K562 (cell line): ENCODE results near the gene RFNG. TPM values are rescaled to one million over a fixed set of nuclear protein-coding genes. Genes with fewer than 3 reads are reported as not detected.

Experiments
- ATAC-seq: fragments of 200-7000 bp; cut with Tn5 transposase; 3 replicates; pipeline ENCODE4 v1.9.1; 2020; ENCODE audit warnings: moderate library complexity
- BruUV-seq: library from RNA; stranded (reverse); fragments of 400-500 nt; replicated peaks from 2 replicates; lab custom pipeline; 2021; lab: Mats Ljungman, UMichigan
- CTCF ChIA-PET: fragments of 300-600 bp; formaldehyde crosslinking; extraction: SDS; loops from one replicate; lab custom pipeline; 2021; ENCODE audit warnings: low intra/inter-chr PET ratio; lab: Yijun Ruan, JAX
- POLR2A ChIA-PET: fragments of 300-600, 350-650 bp; sonication (Branson Sonifier 250); formaldehyde crosslinking; extraction: SDS; loops from one replicate; lab custom pipeline; 2021; ENCODE audit warnings: antibody characterized with exemption, inconsistent platforms; lab: Yijun Ruan, JAX
- DNase-seq, 4 experiments: peaks; one replicate each; pipeline versions ENCODE4 v3.0.0 to v3.0.0-alpha.2; 2011 to 2018; ENCODE audit warnings: low spot score in 3 of 4, mixed read lengths in 3 of 4; ENCODE audit errors: extremely low read depth in 1 of 4
- FAIRE-seq: peaks from 2 replicates; lab custom pipeline; 2011; peaks lifted over from hg19 to GRCh38; lab: Jason Lieb, UNC
- H2AFZ ChIP-seq: 2 replicates; pipeline ENCODE4 v1.6.0; 2011; ENCODE audit warnings: low read depth, low read length, control low read depth, inconsistent platforms
- H3K27ac ChIP-seq: fragments of 200-600 bp; 3 replicates; pipeline ENCODE4 v1.8.0; 2011; ENCODE audit warnings: low read depth, mild to moderate bottlenecking, control low read depth, inconsistent platforms, low read length, moderate library complexity, mixed read lengths; ENCODE audit errors: extremely low read depth
- H3K27me3 ChIP-seq, 2 experiments: fragments of 300-600 bp in 1 of 2; 2 replicates in 1 of 2; 3 replicates in 1 of 2; pipeline versions ENCODE4 v1.6.0 to v1.8.0; 2011; ENCODE audit warnings: inconsistent platforms in 2 of 2, low read length in 2 of 2, mild to moderate bottlenecking in 1 of 2, mixed read lengths in 1 of 2, moderate library complexity in 1 of 2; ENCODE audit not compliant: control insufficient read depth in 2 of 2, insufficient read depth in 2 of 2
- H3K36me3 ChIP-seq: fragments of 300-600 bp; 3 replicates; pipeline ENCODE4 v1.8.0; 2011; ENCODE audit warnings: mild to moderate bottlenecking, low read length, inconsistent platforms; ENCODE audit not compliant: control insufficient read depth, insufficient read depth
- H3K4me1 ChIP-seq, 2 experiments: fragments of 200-600 bp in 1 of 2; replicated peaks in 1 of 2; 2 replicates in 1 of 2; 3 replicates in 1 of 2; pipeline versions ENCODE4 v1.5.1 to v1.8.0; 2011; ENCODE audit warnings: inconsistent platforms in 2 of 2, low read length in 2 of 2, mild to moderate bottlenecking in 1 of 2, mixed read lengths in 1 of 2, moderate library complexity in 1 of 2; ENCODE audit not compliant: control insufficient read depth in 2 of 2, insufficient read depth in 2 of 2
- H3K4me2 ChIP-seq: 2 replicates; pipeline ENCODE4 v1.6.1; 2011; ENCODE audit warnings: low read length, control low read depth, inconsistent platforms, mixed read lengths; ENCODE audit not compliant: insufficient read depth
- H3K4me3 ChIP-seq: fragments of 200-600 bp; sonication (generic), shearing (Covaris generic); 2 replicates; pipeline ENCODE4 v1.5.1; 2016; ENCODE audit warnings: control low read depth, inconsistent platforms
- H3K79me2 ChIP-seq: fragments of 200-600 bp; 3 replicates; pipeline ENCODE4 v1.8.0; 2011; ENCODE audit warnings: low read length, inconsistent platforms; ENCODE audit not compliant: control insufficient read depth, insufficient read depth
- H3K9ac ChIP-seq, 2 experiments: 2 replicates each; pipeline versions ENCODE4 v1.6.0 to v1.6.1; 2011; ENCODE audit warnings: low read depth in 2 of 2, low read length in 2 of 2, control low read depth in 1 of 2, inconsistent platforms in 1 of 2, mild to moderate bottlenecking in 1 of 2, mixed read lengths in 1 of 2; ENCODE audit not compliant: insufficient read depth in 1 of 2
- H3K9me1 ChIP-seq: one replicate; pipeline ENCODE4 v1.6.0; 2011; ENCODE audit warnings: inconsistent platforms, mild to moderate bottlenecking, low read length, moderate library complexity; ENCODE audit not compliant: control insufficient read depth, insufficient read depth
- H3K9me3 ChIP-seq: replicated peaks from 2 replicates; pipeline ENCODE4 v1.5.1; 2011; ENCODE audit warnings: low read depth, low read length, inconsistent platforms; ENCODE audit not compliant: control insufficient read depth, insufficient read depth
- H4K20me1 ChIP-seq: replicated peaks from 2 replicates; pipeline ENCODE4 v1.6.1; 2011; ENCODE audit warnings: low read length, inconsistent platforms, mixed read lengths; ENCODE audit not compliant: control insufficient read depth, insufficient read depth
- C11orf30 ChIP-seq: fragments of 450-650 bp; IDR thresholded peaks from 2 replicates; pipeline ENCODE4 v1.6.1; 2016; ENCODE audit warnings: low read depth, mild to moderate bottlenecking
- NFE2 ChIP-seq: IDR thresholded peaks from 2 replicates; pipeline ENCODE4 v1.6.1; 2014; ENCODE audit warnings: antibody characterized with exemption, low read depth
- NRF1 ChIP-seq, 2 experiments: fragments of 450-650 bp; IDR thresholded peaks in 1 of 2; conservative IDR thresholded peaks in 1 of 2; 2 replicates each; pipeline ENCODE4 v1.6.1; 2014; ENCODE audit warnings: mild to moderate bottlenecking in 2 of 2
- POLR2G ChIP-seq: fragments of 200-400 bp; formaldehyde crosslinking; IDR thresholded peaks from 2 replicates; pipeline ENCODE4 v1.6.1; 2017; ENCODE audit warnings: low read depth, mild to moderate bottlenecking, antibody characterized with exemption, low read length, moderate library complexity
- ZBTB7A ChIP-seq: IDR thresholded peaks from 2 replicates; pipeline ENCODE4 v1.6.1; 2011; ENCODE audit warnings: low read depth, mild to moderate bottlenecking, low read length, moderate library complexity, borderline replicate concordance; ENCODE audit not compliant: control insufficient read depth
- ZNF766 ChIP-seq: fragments of 200-800 bp; sonication (Bioruptor generic); conservative IDR thresholded peaks from 2 replicates; pipeline ENCODE4 v1.6.1; 2016; ENCODE audit warnings: missing genetic modification characterization, missing compliant biosample characterization
- ZNF785 ChIP-seq: fragments of 250-450 bp; sonication (Bioruptor Pico); IDR thresholded peaks from 2 replicates; pipeline ENCODE4 v1.4.0; 2020; ENCODE audit warnings: mild to moderate bottlenecking
- WGBS: fragments of 100-300 bp; shearing (Covaris generic); methylation state at CpG from one replicate; pipeline ENCODE4 v1.1.6; 2016; ENCODE audit warnings: low coverage, mixed read lengths; ENCODE audit not compliant: insufficient coverage; ENCODE audit errors: missing lambda C conversion rate; 5-methylcytosine and 5-hydroxymethylcytosine counted together
- in situ Hi-C: fragments of 300-500 bp; cut with MboI; formaldehyde crosslinking; loops from 4 replicates; pipeline ENCODE4 v1.15.0; 2018; ENCODE audit warnings: inconsistent platforms, mixed read lengths
- intact Hi-C: fragments of 100-400 bp; cut with micrococcal nuclease; formaldehyde crosslinking; loops from 2 replicates; pipeline ENCODE4 v1.14.2; 2022
- polyA plus RNA-seq, 8 experiments: library from polyadenylated mRNA; depleted of rRNA in 4 of 8; stranded (reverse) in 5 of 8; unstranded in 3 of 8; fragments of >200 nt; fragmentation: Nextera tagmentation in 2 of 8; fragmentation: Illumina TruSeq in 1 of 8; extraction: Ambion mirVana in 2 of 8; extraction: Trizol in 1 of 8; gene quantifications; 2 replicates each; pipeline versions ENCODE4 v1.2.1 to v1.2.3, GENCODE V29; 2011 to 2014; ENCODE audit warnings: inconsistent platforms in 1 of 8, missing spikeins in 1 of 8
- total RNA-seq, 7 experiments: library from RNA; depleted of rRNA in 6 of 7; stranded (reverse); fragments of >200 nt in 6 of 7; fragmentation: Illumina TruSeq in 2 of 7; extraction: Trizol in 2 of 7; gene quantifications; 2 replicates each; pipeline versions ENCODE4 v1.2.1 to v1.2.3, GENCODE V29; 2011 to 2021; ENCODE audit warnings: low replicate concordance in 1 of 7
- TF ChIP-seq, protein P1 (sequence below): fragments of 250-450 bp; sonication (Bioruptor Pico); IDR thresholded peaks from 2 replicates; pipeline ENCODE4 v1.5.1; 2021; ENCODE audit warnings: mild to moderate bottlenecking
- TF ChIP-seq, protein P2 (sequence below): sonication (generic); formaldehyde crosslinking; IDR thresholded peaks from 2 replicates; pipeline ENCODE4 v1.8.0; 2022; ENCODE audit warnings: mild to moderate bottlenecking, missing genetic modification reagents
- TF ChIP-seq, protein P3 (sequence below): fragments of 450-650 bp; formaldehyde crosslinking; IDR thresholded peaks from 2 replicates; pipeline ENCODE4 v1.4.0; 2020; ENCODE audit warnings: mild to moderate bottlenecking, moderate library complexity

The RFNG gene
- total and polyA plus RNA-seq, 9 of the 15 experiments (the other 6 are each of a cell fraction or from before 2014, with no cell fraction given) = 0.32 to 32.8 (median 9.5) TPM

DNA sequence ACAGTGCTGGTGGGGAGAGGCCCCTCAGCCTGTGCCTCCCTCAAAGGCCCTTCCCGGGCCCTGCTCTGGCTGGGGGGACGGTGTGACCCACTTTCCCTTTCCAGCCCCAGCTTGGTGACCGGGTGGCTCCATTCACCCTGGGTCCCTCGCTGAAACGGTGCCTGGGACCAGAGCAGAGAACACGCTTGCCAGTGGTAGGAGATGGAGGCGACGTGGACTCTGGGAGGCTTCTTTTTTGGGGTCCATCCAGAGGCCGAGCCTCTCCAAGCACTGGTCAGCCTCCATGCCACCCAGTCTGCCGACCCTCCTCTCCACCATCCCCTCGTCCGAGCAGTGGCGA, 36.7 kb downstream of the RFNG start:
- 66% methylated on average over 13 of the region's 13 CpGs for WGBS
- FAIRE-seq (no peak), ATAC-seq (no peak), DNase-seq (no peak)
- Histone ChIP-seq H3K9ac (peak overlapping the region in 1 of 2 experiments; percentile 48; a peak in 1 of 4 replicates), H3K4me1 (peaks cover under 1 to 90% of the 10 kb centered on the region in 2 experiments; a peak in 3 of 5 replicates), H3K9me1 (no peaks in the 10 kb centered on the region), H3K4me3 (no peak overlapping the region), H3K27ac (no peak overlapping the region), H3K9me3 (no peaks in the 10 kb centered on the region), H3K79me2 (no peaks in the 10 kb centered on the region), H4K20me1 (0 out of 2 replicates have a peak, but pooled peaks cover under 1% of the 10 kb centered on the region), H3K4me2 (no peak overlapping the region), H2AFZ (no peak overlapping the region), H3K36me3 (peaks cover 18% of the 10 kb centered on the region; the same call in 1 of the 3 replicates), H3K27me3 (no peaks in the 10 kb centered on the region)
- BruUV-seq = no TSS peak
- TF ChIP-seq ZNF785 = no peak
- TF ChIP-seq, protein P1, sequence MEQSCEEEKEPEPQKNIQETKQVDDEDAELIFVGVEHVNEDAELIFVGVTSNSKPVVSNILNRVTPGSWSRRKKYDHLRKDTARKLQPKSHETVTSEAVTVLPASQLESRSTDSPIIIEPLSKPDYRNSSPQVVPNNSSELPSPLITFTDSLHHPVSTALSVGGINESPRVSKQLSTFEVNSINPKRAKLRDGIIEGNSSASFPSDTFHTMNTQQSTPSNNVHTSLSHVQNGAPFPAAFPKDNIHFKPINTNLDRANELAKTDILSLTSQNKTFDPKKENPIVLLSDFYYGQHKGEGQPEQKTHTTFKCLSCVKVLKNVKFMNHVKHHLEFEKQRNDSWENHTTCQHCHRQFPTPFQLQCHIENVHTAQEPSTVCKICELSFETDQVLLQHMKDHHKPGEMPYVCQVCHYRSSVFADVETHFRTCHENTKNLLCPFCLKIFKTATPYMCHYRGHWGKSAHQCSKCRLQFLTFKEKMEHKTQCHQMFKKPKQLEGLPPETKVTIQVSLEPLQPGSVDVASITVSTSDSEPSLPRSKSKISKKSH = no peak
- no peak for TF ChIP-seq C11orf30
- in situ Hi-C loops = no loop called here
- intact Hi-C loops = no loop called here
- ChIA-PET POLR2A (interaction anchor here (0.6 kb wide), 1 partner anchor 115 kb away, joined by 3 read pairs; no protein-coding TSS in a partner anchor), CTCF (no interaction called here)

DNA sequence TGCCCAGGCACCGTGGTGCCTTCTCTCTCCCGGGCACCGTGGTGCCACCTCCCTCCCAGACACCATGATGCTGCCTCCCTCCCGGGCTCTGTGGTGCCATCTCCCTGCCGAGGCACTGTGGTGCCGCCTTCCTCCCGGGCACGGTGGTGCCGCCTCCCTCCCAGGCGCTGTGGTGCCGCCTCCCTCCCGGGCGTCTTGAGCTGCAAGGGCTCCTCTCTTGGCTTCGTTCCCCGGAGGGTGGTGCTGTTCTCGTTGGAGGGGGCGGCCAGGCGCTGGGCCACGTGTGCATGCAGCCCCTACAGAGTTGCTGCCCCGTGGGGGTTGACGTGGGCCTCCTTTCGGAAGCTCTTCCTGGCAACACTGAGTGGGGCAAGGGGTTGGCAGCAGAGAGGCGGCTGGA, 37.2 kb downstream of the RFNG start:
- BruUV-seq = no TSS peak

More for the DNA sequence above, 37.2 kb downstream of the RFNG start:
- Histone ChIP-seq H3K79me2 (no peaks in the 10 kb centered on the region), H4K20me1 (no peaks in the 10 kb centered on the region), H3K4me3 (no peak overlapping the region), H3K9ac (no peak overlapping the region; a peak in 1 of 4 replicates), H3K27ac (no peak overlapping the region), H3K4me1 (peaks cover 0 to 87% of the 10 kb centered on the region in 2 experiments; a peak in 3 of 5 replicates), H3K9me3 (no peaks in the 10 kb centered on the region), H3K9me1 (no peaks in the 10 kb centered on the region), H3K4me2 (no peak overlapping the region), H2AFZ (no peak overlapping the region), H3K27me3 (no peaks in the 10 kb centered on the region), H3K36me3 (peaks cover 16% of the 10 kb centered on the region; the same call in 1 of the 3 replicates)
- ChIA-PET POLR2A (interaction anchor here (0.6 kb wide), 2 partner anchors 116 to 804 kb away, joined by 3 read pairs; no protein-coding TSS in a partner anchor), CTCF (no interaction called here)
- FAIRE-seq = no peak
- ATAC-seq = no peak
- intact Hi-C loops (no loop called here), in situ Hi-C loops (no loop called here)
- WGBS = 67% methylated on average over 11 of the region's 23 CpGs
- DNase-seq = no peak
- TF ChIP-seq NRF1 (conservative IDR thresholded peaks at IDR 0.05 in 1 of 2, IDR thresholded peaks at IDR 0.05 in 1 of 2) (no peak), NFE2 (no peak), ZNF766 (CRISPR knock-in tag) (no peak), ZBTB7A (no peak), POLR2G (0 out of 2 replicates have a peak, but pooled peaks have one; percentile 26)
- TF ChIP-seq, protein P2, sequence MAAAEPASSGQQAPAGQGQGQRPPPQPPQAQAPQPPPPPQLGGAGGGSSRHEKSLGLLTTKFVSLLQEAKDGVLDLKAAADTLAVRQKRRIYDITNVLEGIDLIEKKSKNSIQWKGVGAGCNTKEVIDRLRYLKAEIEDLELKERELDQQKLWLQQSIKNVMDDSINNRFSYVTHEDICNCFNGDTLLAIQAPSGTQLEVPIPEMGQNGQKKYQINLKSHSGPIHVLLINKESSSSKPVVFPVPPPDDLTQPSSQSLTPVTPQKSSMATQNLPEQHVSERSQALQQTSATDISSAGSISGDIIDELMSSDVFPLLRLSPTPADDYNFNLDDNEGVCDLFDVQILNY = no peak
- TF ChIP-seq, protein P3, sequence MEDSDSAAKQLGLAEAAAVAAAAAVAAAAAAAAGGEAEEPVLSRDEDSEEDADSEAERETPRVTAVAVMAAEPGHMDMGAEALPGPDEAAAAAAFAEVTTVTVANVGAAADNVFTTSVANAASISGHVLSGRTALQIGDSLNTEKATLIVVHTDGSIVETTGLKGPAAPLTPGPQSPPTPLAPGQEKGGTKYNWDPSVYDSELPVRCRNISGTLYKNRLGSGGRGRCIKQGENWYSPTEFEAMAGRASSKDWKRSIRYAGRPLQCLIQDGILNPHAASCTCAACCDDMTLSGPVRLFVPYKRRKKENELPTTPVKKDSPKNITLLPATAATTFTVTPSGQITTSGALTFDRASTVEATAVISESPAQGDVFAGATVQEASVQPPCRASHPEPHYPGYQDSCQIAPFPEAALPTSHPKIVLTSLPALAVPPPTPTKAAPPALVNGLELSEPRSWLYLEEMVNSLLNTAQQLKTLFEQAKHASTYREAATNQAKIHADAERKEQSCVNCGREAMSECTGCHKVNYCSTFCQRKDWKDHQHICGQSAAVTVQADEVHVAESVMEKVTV = no peak
